HFF-Myc (cell line): ENCODE data around the gene RBM10.

Experiments
- DNase-seq: peaks from one replicate; pipeline ENCODE4 v3.0.0-alpha.2; 2011; ENCODE audit warnings: low read depth; ENCODE audit errors: extremely low read depth
- H3K4me3 ChIP-seq: replicated peaks from 2 replicates; pipeline ENCODE4 v1.5.1; 2011; ENCODE audit warnings: low read depth, mild to moderate bottlenecking, control low read depth, low read length
- TF ChIP-seq, protein P1 (sequence below): IDR thresholded peaks from 2 replicates; pipeline ENCODE4 v1.5.1; 2012; ENCODE audit warnings: mild to moderate bottlenecking, low read depth, low read length, control low read depth; ENCODE audit errors: missing control alignments

RBM10 gene

GRCh38 chrX:47187106-47187677 lies 42.2 kb downstream of the RBM10 start:
- no peak overlapping the region for H3K4me3 ChIP-seq
- no peak for DNase-seq
- TF ChIP-seq, protein P1, sequence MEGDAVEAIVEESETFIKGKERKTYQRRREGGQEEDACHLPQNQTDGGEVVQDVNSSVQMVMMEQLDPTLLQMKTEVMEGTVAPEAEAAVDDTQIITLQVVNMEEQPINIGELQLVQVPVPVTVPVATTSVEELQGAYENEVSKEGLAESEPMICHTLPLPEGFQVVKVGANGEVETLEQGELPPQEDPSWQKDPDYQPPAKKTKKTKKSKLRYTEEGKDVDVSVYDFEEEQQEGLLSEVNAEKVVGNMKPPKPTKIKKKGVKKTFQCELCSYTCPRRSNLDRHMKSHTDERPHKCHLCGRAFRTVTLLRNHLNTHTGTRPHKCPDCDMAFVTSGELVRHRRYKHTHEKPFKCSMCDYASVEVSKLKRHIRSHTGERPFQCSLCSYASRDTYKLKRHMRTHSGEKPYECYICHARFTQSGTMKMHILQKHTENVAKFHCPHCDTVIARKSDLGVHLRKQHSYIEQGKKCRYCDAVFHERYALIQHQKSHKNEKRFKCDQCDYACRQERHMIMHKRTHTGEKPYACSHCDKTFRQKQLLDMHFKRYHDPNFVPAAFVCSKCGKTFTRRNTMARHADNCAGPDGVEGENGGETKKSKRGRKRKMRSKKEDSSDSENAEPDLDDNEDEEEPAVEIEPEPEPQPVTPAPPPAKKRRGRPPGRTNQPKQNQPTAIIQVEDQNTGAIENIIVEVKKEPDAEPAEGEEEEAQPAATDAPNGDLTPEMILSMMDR, result no peak

- TF ChIP-seq, protein P1, result no peak
- no peak for DNase-seq
- no peak overlapping the region for H3K4me3 ChIP-seq
These were observed 44.9 kb downstream of the RBM10 start for GRCh38 chrX:47189906-47190305.

GRCh38 chrX:47190445-47191269 lies 45.6 kb downstream of the RBM10 start:
- DNase-seq, result peak; percentile 80
- TF ChIP-seq, protein P1, result no peak
- peak overlapping the region; percentile 72 for H3K4me3 ChIP-seq

DNA sequence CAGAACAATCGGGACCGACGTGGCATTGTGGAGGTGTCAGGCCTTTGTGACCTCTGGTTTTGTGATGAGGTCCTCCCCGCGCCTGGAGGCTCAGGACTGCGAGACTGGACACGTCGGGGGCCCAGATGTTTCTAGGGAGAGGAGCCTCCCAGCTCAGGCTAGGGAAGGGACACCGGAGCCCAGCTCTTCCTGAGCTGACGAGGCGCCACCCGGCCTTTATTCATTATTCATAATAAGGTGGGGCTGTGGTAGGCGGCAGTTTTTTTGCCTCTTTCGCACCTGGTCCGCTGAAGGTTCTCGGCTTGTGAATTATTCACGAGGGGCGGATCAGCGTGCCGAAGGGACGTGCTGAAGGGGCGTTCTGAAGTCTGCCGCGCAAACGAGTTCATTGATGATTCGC lies 46.3 kb downstream of the RBM10 start:
- H3K4me3 ChIP-seq, result peak overlapping the region; percentile 72
- DNase-seq, result no peak
- TF ChIP-seq, protein P1, result no peak

DNA sequence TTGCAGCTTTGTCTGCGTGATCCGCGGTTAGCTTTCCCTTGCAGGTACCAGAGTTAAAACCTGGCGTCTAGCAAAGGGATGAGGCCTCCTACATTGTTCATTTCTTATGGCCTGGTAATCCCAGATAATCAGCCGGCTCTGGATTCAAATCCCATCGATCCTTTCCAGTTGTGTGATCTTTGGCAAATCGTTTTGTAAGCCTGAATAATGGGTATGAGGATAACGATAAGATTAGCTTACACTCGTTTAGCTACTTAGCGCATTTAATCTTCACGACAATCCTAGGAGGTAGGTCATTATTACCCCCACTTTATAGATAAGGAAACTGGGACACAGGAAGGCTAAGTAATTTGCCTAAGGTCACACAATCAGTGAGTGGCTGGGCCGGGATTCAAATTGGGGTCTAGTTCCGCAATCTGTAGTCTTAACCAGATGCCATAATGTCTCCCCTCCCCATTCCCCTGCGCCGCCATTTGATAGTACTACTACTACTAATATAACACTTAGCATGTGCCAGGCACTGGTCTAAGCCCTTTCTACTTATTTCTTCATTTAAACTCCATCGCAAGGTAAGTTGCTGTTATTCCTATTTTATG lies 46.9 kb downstream of the RBM10 start:
- DNase-seq, result no peak
- H3K4me3 ChIP-seq, result peak overlapping the region; percentile 72
- TF ChIP-seq, protein P1, result no peak

DNA sequence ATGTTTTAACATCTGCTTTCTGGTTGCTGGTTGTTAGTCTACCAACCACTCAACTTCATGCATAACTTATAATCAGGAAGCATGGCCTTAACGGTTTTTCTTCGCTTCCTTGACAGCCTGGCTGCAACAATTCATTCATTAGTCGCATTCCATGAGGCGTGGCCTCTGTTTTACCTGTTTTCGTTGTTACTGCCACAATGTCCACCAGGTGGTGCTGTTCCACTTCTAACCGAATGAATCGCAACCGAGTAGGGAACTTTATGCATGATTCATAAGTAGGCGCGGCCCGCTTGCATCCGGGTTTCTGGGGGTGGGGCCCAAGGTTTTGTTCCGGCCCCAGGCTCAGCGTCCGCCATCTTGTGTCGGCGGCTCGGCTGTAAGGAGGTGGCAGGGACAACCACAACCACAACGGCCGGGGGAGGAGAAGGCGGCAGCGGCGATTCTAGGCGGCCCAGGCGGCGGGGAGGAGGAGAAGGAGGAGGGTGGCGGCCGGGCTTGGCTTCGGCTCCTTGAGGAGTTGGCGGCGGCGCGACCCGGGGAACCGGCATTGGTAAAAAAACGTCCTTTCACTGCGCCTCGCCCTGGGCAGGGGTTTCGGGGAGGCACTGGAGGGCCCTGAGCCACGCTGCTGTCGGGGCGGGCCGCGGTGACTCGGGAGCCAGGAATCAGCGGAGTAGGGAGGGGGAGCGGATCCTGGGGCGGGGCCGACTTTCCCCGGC lies 48.6 kb downstream of the RBM10 start, which contains the start of gene UBA1:
UBA1 (plus strand) TSS at position 355 of the 719 bp plus-strand sequence. CDS start 4,974 bp downstream, outside the sequence.
- peak; percentile 85 for DNase-seq
- H3K4me3 ChIP-seq, result peak within 1 kb of the TSS; percentile 67
- TF ChIP-seq, protein P1, result peak; percentile 61
